Jurkat, Clone E6-1 (cell line): ENCODE data around the gene SLC25A43.
A peak's percentile ranks its signal among the peaks of the same experiment; 100 is the strongest.
"Not testable (repeated sequence)": the region's sequence is repeated elsewhere in the genome, so short reads cannot be mapped to it uniquely, and the experiment has no call there.

Experiments used
- DNase-seq: peaks from one replicate; pipeline ENCODE4 v3.0.0-alpha.2; 2011; ENCODE audit warnings: low read depth, low spot score
- H3K4me3 ChIP-seq: 2 replicates; pipeline ENCODE4 v1.5.1; 2011; ENCODE audit warnings: mild to moderate bottlenecking, low read length, control low read depth, moderate library complexity

Gene SLC25A43

DNA sequence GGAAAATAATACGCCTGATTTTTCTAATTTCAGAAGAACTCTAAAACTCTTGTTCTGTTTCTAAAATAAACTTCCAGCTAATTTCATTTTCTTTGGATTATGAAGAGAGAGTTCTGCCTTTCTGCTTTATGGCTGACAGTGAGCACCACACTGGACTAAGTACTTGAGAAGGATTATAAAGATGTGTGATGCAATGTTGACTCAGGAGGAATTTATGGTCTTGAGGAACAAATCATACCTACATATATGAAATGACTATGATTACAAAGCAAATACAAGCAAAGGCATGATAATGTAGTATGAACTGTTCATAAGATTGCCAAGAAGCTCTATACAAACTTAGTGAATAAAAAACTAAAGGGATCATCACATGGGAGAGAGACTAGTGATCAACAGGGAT lies 56.1 kb downstream of the SLC25A43 start:
- no peak for DNase-seq
- no peak overlapping the region for H3K4me3 ChIP-seq

DNA sequence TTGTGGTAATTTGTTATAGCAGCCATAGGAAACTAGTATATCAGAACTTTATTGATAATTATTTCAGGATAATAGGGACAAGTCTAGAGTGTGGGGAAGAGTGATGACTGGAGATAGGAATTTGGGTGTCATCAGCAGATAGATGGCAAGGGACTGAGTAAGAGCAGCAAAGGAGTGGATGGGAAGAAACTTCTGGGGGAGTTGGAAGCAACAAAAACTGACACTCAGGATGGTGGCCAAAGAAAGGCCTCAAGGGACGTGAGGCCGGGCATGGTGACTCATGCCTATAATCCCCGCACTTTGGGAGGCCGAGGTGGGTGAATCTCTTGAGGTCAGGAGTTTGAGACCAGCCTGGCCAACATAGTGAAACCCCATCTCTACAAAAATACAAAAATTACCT lies 60.0 kb downstream of the SLC25A43 start:
- DNase-seq = no peak
- H3K4me3 ChIP-seq = no peak overlapping the region

DNA sequence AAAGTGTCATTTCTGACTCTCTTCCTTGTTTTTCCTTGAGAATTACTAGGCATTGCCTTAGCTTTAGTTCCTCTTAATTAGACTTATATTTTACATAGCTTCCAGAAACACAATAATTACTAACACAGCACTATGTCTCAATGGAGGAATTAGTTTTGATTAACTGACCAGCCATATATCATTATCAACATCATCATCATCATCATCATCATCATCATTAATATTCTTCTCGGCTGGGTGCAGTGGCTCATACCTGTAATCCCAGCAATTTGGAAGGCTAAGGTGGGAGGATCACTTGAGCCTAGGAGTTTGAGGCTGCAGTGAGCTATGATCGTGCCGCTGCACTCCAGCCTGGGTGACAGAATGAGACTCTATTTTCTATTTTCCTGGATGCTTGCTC lies 66.4 kb downstream of the SLC25A43 start:
- no peak for DNase-seq
- H3K4me3 ChIP-seq = no peak overlapping the region

DNA sequence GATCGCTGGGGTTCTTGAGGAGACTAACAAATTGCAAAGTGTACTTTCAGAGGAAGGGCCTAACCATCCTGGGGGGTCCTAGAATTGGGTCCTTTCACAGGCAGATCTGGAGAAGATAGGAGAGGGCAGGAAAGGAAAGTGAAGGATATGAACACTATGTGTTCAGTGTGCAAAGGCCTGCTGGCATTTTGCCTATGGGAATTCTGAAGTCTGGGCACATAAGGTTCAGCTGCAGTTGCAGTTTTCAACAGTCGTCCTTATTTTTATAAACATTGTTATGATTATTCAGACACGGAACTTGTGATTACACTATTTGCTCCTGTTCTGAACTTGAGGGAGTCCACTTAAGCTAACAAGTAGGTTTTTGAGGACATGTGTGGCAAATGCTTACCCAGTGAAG lies 67.8 kb downstream of the SLC25A43 start:
- no peak for DNase-seq
- no peak overlapping the region for H3K4me3 ChIP-seq

DNA sequence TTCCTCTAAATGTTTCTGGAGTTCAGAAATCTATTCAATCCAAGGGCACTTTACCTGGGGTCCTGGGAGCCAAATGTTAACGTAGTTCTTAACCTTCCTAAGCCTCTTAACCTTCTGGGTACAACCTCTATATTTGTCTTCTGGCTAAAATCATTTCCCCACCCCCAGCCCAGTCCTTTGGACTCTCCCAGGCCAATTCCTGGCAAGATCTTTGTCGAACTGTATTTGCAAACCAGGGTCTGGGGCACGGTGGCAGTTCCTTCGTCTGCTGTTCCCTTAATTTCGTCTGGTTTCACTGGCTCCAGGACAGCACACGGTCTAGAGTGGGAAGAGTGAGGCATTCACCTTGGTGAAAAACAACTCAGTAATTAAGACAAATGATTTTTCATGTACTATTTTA lies 68.3 kb downstream of the SLC25A43 start:
- peak overlapping the region; percentile 54 for H3K4me3 ChIP-seq
- DNase-seq = no peak

- peak; percentile 71 for DNase-seq
- H3K4me3 ChIP-seq = peak within 1 kb of the TSS; percentile 75
Observed at GRCh38 chrX:119467842-119468550, 68.9 kb downstream of the SLC25A43 start, which contains the start of gene SLC25A5. Gene SLC25A5, plus strand, starts transcription at chrX:119468444. Its CDS starts 72 bp downstream, at chrX:119468516.

GRCh38 chrX:119468551-119469312 lies 69.6 kb downstream of the SLC25A43 start:
- DNase-seq = peak; percentile 65
- H3K4me3 ChIP-seq = peak overlapping the region; percentile 75

- DNase-seq = no peak
- H3K4me3 ChIP-seq = peak overlapping the region; percentile 75
Observed at GRCh38 chrX:119469313-119469635, 70.1 kb downstream of the SLC25A43 start.

DNA sequence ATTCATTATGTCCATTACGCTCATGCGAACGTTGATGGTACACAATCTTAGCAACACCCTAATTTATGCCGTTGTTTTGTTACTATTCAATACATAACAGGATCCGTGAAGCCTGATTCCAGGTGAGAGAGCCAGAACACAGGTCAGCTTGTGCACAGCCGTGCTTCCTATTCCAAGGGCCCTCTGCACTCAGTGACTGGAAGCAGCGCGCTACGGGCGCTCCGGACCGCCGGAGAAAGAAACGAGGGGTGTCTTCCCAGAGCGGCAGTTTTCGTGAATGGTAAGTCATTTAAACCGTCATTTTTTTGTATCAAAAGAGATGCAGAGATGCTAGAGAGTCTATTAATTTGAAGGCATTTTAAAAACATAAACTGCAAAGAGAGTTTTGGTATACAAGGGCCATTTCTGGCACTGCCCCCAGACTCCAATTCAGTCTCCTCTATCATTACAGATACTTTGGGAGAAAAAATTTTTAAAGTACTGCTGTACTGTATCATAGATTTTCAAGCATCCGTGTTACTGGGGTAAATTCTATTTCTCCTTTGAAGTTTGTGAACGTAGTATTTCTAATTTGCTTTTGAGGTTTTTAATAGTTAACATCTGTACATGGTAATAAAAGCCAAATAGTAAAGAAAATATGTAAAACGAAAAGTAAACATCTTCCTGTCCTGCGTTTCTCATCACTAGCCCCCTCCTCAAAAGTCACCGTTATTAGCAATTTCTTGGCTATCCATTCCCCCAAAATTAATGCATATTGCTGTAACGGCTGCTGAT lies 75.7 kb downstream of the SLC25A43 start:
- H3K4me3 ChIP-seq = no peak overlapping the region
- no peak for DNase-seq

GRCh38 chrX:119475389-119476101 lies 76.4 kb downstream of the SLC25A43 start:
- no peak overlapping the region for H3K4me3 ChIP-seq
- no peak for DNase-seq

GRCh38 chrX:119477812-119478232 lies 78.7 kb downstream of the SLC25A43 start:
- no peak for DNase-seq

DNA sequence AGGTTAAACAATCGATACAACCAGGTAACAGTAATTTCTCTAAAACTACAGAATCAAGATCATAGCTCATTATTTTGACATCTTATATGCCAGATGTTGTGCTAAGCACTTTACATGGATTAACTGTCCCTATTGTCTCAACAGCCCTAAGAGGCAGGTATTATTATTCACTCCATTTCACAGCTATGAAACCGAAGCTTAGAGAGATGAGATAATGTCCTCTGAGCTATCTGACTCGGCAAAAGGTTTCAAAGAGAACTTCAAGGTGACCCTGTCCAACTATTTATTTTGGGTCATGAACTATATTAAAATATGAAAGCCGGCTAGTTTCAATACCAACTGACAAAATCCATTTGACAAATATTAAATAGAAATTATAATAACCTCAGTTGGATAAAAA lies 79.4 kb downstream of the SLC25A43 start:
- DNase-seq = no peak
- H3K4me3 ChIP-seq = no peak overlapping the region

More at GRCh38 chrX:119477812-119478232, 78.7 kb downstream of the SLC25A43 start:
- H3K4me3 ChIP-seq = no peak overlapping the region

GRCh38 chrX:119479845-119480244 lies 80.7 kb downstream of the SLC25A43 start:
- DNase-seq = no peak
- H3K4me3 ChIP-seq = no peak overlapping the region

- DNase-seq = no peak
- H3K4me3 ChIP-seq = no peak overlapping the region
Observed at GRCh38 chrX:119481323-119481801, 82.2 kb downstream of the SLC25A43 start.

DNA sequence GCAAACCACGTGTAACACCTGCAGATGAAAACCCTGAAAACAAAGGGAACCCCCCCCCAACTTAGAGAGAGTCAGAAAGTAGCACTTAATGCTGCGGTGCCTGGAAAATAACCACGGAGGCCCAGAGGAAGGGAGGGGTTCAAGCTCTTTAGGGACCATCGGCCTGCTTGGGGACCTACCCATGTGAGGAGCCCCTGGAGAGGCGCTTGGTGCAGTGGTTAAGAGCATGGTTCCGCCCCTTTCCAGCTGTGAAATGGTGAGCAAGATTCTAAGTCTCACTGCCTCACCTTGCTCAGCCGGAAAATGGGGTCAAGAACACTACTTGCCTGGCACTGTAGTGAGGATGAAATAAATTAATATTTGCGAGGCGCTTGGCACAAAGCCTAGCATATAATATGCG lies 82.9 kb downstream of the SLC25A43 start:
- H3K4me3 ChIP-seq = no peak overlapping the region
- no peak for DNase-seq

DNA sequence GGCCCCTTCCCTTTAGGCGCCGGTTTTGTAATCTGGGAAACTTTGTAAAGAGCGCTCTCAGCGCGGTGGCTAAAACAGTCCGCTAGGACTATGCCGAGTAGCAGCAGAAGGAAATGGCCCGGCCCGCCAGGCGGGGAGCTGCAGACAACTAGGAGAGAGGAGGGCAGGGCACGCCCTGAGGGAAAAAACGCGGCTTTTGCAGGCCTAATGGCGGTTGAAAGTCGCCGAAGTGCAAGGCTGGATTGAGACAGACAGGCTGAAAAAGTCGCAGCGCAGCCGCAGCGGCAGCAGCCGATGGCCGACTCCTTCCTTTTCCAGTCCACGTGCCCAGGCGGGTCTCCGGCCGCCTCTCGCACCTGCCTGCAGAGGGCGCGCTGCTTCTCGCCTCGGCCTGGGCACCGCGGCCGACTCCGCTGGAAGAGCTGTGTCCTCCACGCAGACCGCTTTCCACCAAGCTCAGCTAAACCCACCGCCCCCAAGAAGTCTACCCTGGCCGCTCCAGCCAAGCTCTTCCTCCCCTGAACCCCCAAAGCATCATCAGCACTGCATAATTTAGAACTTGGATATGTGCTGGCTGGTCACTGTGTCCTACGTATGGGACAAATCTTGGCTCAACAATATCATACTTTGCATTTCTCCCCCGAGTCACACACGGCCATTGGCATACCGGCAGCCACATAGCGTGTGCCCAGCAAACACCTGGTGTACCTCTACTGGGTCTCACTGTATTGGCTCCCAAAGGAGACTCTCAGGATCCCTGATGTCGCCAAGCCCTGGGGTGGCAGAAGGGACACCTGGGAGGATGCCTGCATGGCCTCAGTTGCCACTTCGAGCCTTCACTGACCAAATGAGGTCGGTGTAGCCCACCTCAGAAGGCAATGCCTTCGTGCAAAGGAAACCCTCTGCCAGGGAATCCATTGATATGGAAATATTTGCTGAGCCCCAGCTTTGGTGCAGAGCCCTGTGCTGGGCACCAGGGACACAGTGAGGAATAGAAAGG lies 83.6 kb downstream of the SLC25A43 start:
- no peak for DNase-seq

DNA sequence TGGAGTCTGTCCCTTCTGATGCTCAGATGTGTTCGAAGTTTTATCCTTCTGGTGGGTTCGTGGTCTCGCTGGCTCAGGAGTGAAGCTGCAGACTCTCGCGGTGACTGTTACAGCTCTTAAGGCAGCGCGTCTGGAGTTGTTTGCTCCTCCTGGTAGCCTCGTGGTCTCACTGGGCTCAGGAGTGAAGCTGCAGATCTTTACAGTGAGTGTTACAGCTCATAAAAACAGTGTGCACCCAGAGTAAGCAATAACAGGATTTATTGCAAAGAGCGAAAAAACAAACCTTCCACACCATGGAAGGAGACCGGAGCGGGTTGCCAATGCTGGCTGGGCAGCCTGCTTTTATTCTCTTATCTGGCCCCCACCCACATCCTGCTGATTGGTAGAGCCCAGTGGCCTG lies 87.6 kb downstream of the SLC25A43 start:
- H3K4me3 ChIP-seq = no peak overlapping the region
- no peak for DNase-seq

More for the DNA sequence above, 83.6 kb downstream of the SLC25A43 start:
- no peak overlapping the region for H3K4me3 ChIP-seq

- not testable (repeated sequence) for H3K4me3 ChIP-seq, DNase-seq
Observed at GRCh38 chrX:119487766-119488165, 88.6 kb downstream of the SLC25A43 start.
